HEK293T (cell line): ENCODE results near the gene KCNE2.
"Not testable (repeated sequence)": the region's sequence is repeated elsewhere in the genome, so short reads cannot be mapped to it uniquely, and the experiment has no call there.

ENCODE experiments used
- BHLHE40 ChIP-seq: fragments of 450-650 bp; IDR thresholded peaks from 2 replicates; pipeline ENCODE4 v1.6.1; 2016; ENCODE audit warnings: mild to moderate bottlenecking, moderate library complexity, borderline replicate concordance
- ELF4 ChIP-seq: fragments of 450-650 bp; IDR thresholded peaks from 2 replicates; pipeline ENCODE4 v1.6.1; 2017; ENCODE audit warnings: antibody characterized with exemption
- HDGF ChIP-seq: fragments of 450-650 bp; IDR thresholded peaks from 2 replicates; pipeline ENCODE4 v1.6.1; 2017; ENCODE audit warnings: antibody characterized with exemption, borderline replicate concordance
- LEF1 ChIP-seq: fragments of 450-650 bp; IDR thresholded peaks from 2 replicates; pipeline ENCODE4 v1.6.1; 2017; ENCODE audit warnings: mild to moderate bottlenecking, borderline replicate concordance
- NFRKB ChIP-seq: fragments of 450-650 bp; IDR thresholded peaks from 2 replicates; pipeline ENCODE4 v1.6.1; 2016; ENCODE audit warnings: mild to moderate bottlenecking, moderate library complexity
- SP1 ChIP-seq: fragments of 450-650 bp; IDR thresholded peaks from 2 replicates; pipeline ENCODE4 v1.6.1; 2017
- TARDBP ChIP-seq: fragments of 450-650 bp; IDR thresholded peaks from 2 replicates; pipeline ENCODE4 v1.6.1; 2016

DNA sequence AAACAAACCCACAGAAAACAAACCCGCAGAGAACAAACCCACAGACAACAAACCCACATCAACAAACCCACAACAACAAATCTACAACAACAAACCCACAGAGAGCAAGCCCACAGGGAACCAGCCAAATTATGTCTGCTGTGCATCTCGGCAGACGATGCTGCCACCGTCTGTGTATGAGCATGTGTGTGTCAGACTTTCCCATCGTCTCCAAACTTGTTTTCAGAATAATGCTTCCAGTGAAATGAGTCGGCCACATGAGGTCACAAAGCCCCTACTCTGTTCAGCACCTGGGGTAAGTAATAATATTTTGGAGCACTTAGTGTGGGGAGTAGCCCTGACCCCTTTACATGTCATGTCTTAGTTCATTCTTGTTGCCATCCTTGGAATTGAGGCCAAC is 42.3 kb downstream of the KCNE2 start:
- not testable (repeated sequence) for TF ChIP-seq ELF4, SP1, LEF1, NFRKB, BHLHE40, HDGF, TARDBP
